ENCODE measurements around the gene TRAM2. TPM values are rescaled to one million over a fixed set of nuclear protein-coding genes. Genes with fewer than 3 reads are reported as not detected.

TRAM2 gene
- total RNA-seq, 1 experiment from 2014 or later: 17.7 TPM

GRCh38 chr6:52598123-52598823 is 21.4 kb upstream of the TRAM2 start:
- Histone ChIP-seq H3K9ac (ENCODE audit: low read length) (no peak overlapping the region), H3K27me3 (ENCODE audit: low read length) (no peaks in the 10 kb centered on the region), H3K4me3 (ENCODE audit: low read length) (no peak overlapping the region), H3K36me3 (ENCODE audit: low read depth, low read length) (no peaks in the 10 kb centered on the region), H2AFZ (ENCODE audit: low read length) (0 out of 2 replicates have a peak overlapping the region, but pooled peaks have one; percentile 19), H3K9me2 (replicated peaks; ENCODE audit: low read length) (no peaks in the 10 kb centered on the region), H3F3A (ENCODE audit: low read length, unreplicated experiment) (no peaks in the 10 kb centered on the region), H4K20me1 (ENCODE audit: low read length) (no peaks in the 10 kb centered on the region), H3K9me3 (ENCODE audit: low read length) (no peaks in the 10 kb centered on the region), H3K79me2 (ENCODE audit: low read length) (no peaks in the 10 kb centered on the region), H3K4me2 (ENCODE audit: low read length) (no peak overlapping the region), H3K4me1 (ENCODE audit: insufficient read depth, low read length) (peaks cover 9% of the 10 kb centered on the region; the same call in 1 of the 2 replicates), H3K27ac (ENCODE audit: low read length) (no peak overlapping the region)
- CTCF ChIA-PET: no interaction called here
- no TSS peak for BruUV-seq (replicated peaks)
- TF ChIP-seq CTCF (conservative IDR thresholded peaks at IDR 0.05; ENCODE audit: low read depth, low read length) (peak; percentile 72), EZH2 (IDR thresholded peaks at IDR 0.05; ENCODE audit: low read length, unreplicated experiment) (no peak)
- ATAC-seq: peak; percentile 33; the same call in 1 of the 2 replicates
- POLR2A ChIA-PET (ENCODE audit: unreplicated experiment): no interaction called here
- peak; percentile 21 for DNase-seq
- intact Hi-C loops (cut with micrococcal nuclease): loop anchor here (5.0 kb wide), 1 partner anchor 64 kb away; no protein-coding TSS in a partner anchor

- no peak overlapping the region for H2AFZ ChIP-seq (ENCODE audit: low read length)
- no peak overlapping the region for H3K9ac ChIP-seq (ENCODE audit: low read length)
- POLR2A ChIA-PET (ENCODE audit: unreplicated experiment): no interaction called here
These were observed 20.9 kb upstream of the TRAM2 start for GRCh38 chr6:52597738-52598122.

More at GRCh38 chr6:52597738-52598122, 20.9 kb upstream of the TRAM2 start:
- intact Hi-C loops (cut with micrococcal nuclease): loop anchor here (5.0 kb wide), 1 partner anchor 65 kb away; no protein-coding TSS in a partner anchor
- Histone ChIP-seq H3K4me3 (ENCODE audit: low read length) (no peak overlapping the region), H3K4me1 (ENCODE audit: insufficient read depth, low read length) (0 out of 2 replicates have a peak, but pooled peaks cover 7% of the 10 kb centered on the region), H3F3A (ENCODE audit: low read length, unreplicated experiment) (no peaks in the 10 kb centered on the region), H4K20me1 (ENCODE audit: low read length) (no peaks in the 10 kb centered on the region), H3K9me2 (replicated peaks; ENCODE audit: low read length) (no peaks in the 10 kb centered on the region), H3K9me3 (ENCODE audit: low read length) (no peaks in the 10 kb centered on the region), H3K27me3 (ENCODE audit: low read length) (no peaks in the 10 kb centered on the region), H3K36me3 (ENCODE audit: low read depth, low read length) (no peaks in the 10 kb centered on the region), H3K79me2 (ENCODE audit: low read length) (no peaks in the 10 kb centered on the region), H3K4me2 (ENCODE audit: low read length) (no peak overlapping the region), H3K27ac (ENCODE audit: low read length) (no peak overlapping the region)
- no peak for TF ChIP-seq EZH2 (IDR thresholded peaks at IDR 0.05; ENCODE audit: low read length, unreplicated experiment)
- no peak for TF ChIP-seq CTCF (conservative IDR thresholded peaks at IDR 0.05; ENCODE audit: low read depth, low read length)
- TF ChIP-seq EZH2phosphoT487 (IDR thresholded peaks at IDR 0.05; ENCODE audit: borderline replicate concordance, low read length): no peak
- DNase-seq (no peak), ATAC-seq (no peak)
- BruUV-seq (replicated peaks): no TSS peak
- CTCF ChIA-PET: no interaction called here

All from PC-3 (cell line).